Vagina (tissue), 2 donors: ENCODE measurements around the gene KRTAP19-4. TPM values are rescaled to one million over a fixed set of nuclear protein-coding genes. Genes with fewer than 3 reads are reported as not detected.

ENCODE experiments used
- DNase-seq, 2 donors: peaks; one replicate each; pipeline ENCODE4 v3.0.0-alpha.2; 2017; ENCODE audit errors: extremely low spot score in 2 of 2
- H3K27ac ChIP-seq: fragments of 200-600 bp; sonication (generic); one replicate; pipeline ENCODE4 v1.5.1; 2019
- H3K27me3 ChIP-seq: fragments of 200-600 bp; sonication (generic); one replicate; pipeline ENCODE4 v1.5.1; 2019
- H3K36me3 ChIP-seq, 2 donors: fragments of 200-600 bp; sonication (generic); one replicate each; pipeline ENCODE4 v1.5.1; 2017 to 2019
- H3K4me1 ChIP-seq: fragments of 200-600 bp; sonication (generic); one replicate; pipeline ENCODE4 v1.5.1; 2019
- H3K4me3 ChIP-seq, 2 donors: fragments of 200-600 bp; sonication (generic); 1 replicate in 1 of 2; 2 replicates in 1 of 2; pipeline ENCODE4 v1.5.1; 2016 to 2019
- H3K9me3 ChIP-seq: fragments of 200-600 bp; sonication (generic); one replicate; pipeline ENCODE4 v1.5.1; 2019
- CTCF ChIP-seq, 3 experiments: fragments of 450-650 bp in 2 of 3; fragments of 200-600 bp in 1 of 3; sonication (generic) in 1 of 3; IDR thresholded peaks; one replicate each; pipeline ENCODE4 v1.5.1; 2017 to 2019; ENCODE audit warnings: antibody characterized with exemption in 3 of 3, mild to moderate bottlenecking in 2 of 3, moderate library complexity in 2 of 3
- POLR2A ChIP-seq, 2 donors: fragments of 450-650 bp; IDR thresholded peaks; one replicate each; pipeline ENCODE4 v1.6.1; 2017; ENCODE audit warnings: antibody characterized with exemption in 2 of 2, mild to moderate bottlenecking in 2 of 2, moderate library complexity in 2 of 2
- POLR2AphosphoS5 ChIP-seq, 2 donors: sonication (generic); formaldehyde crosslinking; IDR thresholded peaks; one replicate each; pipeline ENCODE4 v1.9.0; 2017; ENCODE audit warnings: antibody characterized with exemption in 2 of 2, mild to moderate bottlenecking in 2 of 2, low read depth in 1 of 2; ENCODE audit not compliant: insufficient read depth in 1 of 2
- intact Hi-C: fragments of 100-400 bp; cut with DNase I; formaldehyde crosslinking; loops from one replicate; pipeline ENCODE4 v1.15.1; 2023
- total RNA-seq: library from RNA; depleted of rRNA; stranded (reverse); fragments of >200 nt; gene quantifications from one replicate; pipeline ENCODE4 v1.2.3, GENCODE V29; 2016

Gene KRTAP19-4
- total RNA-seq, 1 donor from 2014 or later: not detected

- Histone ChIP-seq H3K4me3 (no peak within 1 kb of the TSS), H3K27me3 (no peaks in the 10 kb centered on the region), H3K27ac (no peak within 1 kb of the TSS), H3K9me3 (no peaks in the 10 kb centered on the region), H3K4me1 (no peaks in the 10 kb centered on the region), H3K36me3 (no peaks in the 10 kb centered on the region)
- DNase-seq: no peak
- no peak for TF ChIP-seq POLR2AphosphoS5 (IDR thresholded peaks at IDR 0.05; ENCODE audit: insufficient read depth in 1 of 2, low read depth in 1 of 2)
- TF ChIP-seq CTCF (IDR thresholded peaks at IDR 0.05): no peak
- no peak for TF ChIP-seq POLR2A (IDR thresholded peaks at IDR 0.05)
- intact Hi-C loops: no loop called here
These were observed 16.8 kb downstream of the KRTAP19-4 start, which contains the start of gene KRTAP19-1 for GRCh38 chr21:30480145-30480544. Gene KRTAP19-1, minus strand, starts transcription at chr21:30480367. Its CDS starts 50 bp downstream, at chr21:30480317.

GRCh38 chr21:30479259-30479658, 17.7 kb downstream of the KRTAP19-4 start:
- Histone ChIP-seq H3K27me3 (no peaks in the 10 kb centered on the region), H3K9me3 (no peaks in the 10 kb centered on the region), H3K4me1 (no peaks in the 10 kb centered on the region), H3K36me3 (no peaks in the 10 kb centered on the region), H3K27ac (no peak overlapping the region), H3K4me3 (no peak overlapping the region)
- intact Hi-C loops: no loop called here
- TF ChIP-seq POLR2A (IDR thresholded peaks at IDR 0.05) (no peak), CTCF (IDR thresholded peaks at IDR 0.05) (no peak), POLR2AphosphoS5 (IDR thresholded peaks at IDR 0.05; ENCODE audit: insufficient read depth in 1 of 2, low read depth in 1 of 2) (no peak)
- no peak for DNase-seq

GRCh38 chr21:30478004-30478403, 19.0 kb downstream of the KRTAP19-4 start:
- TF ChIP-seq POLR2AphosphoS5 (IDR thresholded peaks at IDR 0.05; ENCODE audit: insufficient read depth in 1 of 2, low read depth in 1 of 2): peak in 1 of 2 donors; percentile 11
- TF ChIP-seq CTCF (IDR thresholded peaks at IDR 0.05): no peak
- Histone ChIP-seq H3K27ac (no peak overlapping the region), H3K4me1 (no peaks in the 10 kb centered on the region), H3K36me3 (no peaks in the 10 kb centered on the region), H3K27me3 (no peaks in the 10 kb centered on the region), H3K4me3 (no peak overlapping the region), H3K9me3 (no peaks in the 10 kb centered on the region)
- intact Hi-C loops: no loop called here
- no peak for DNase-seq

GRCh38 chr21:30468900-30469714, 27.9 kb downstream of the KRTAP19-4 start:
- no peak for DNase-seq
- Histone ChIP-seq H3K27ac (no peak overlapping the region), H3K9me3 (no peaks in the 10 kb centered on the region), H3K4me1 (no peaks in the 10 kb centered on the region), H3K4me3 (no peak overlapping the region), H3K36me3 (no peaks in the 10 kb centered on the region), H3K27me3 (no peaks in the 10 kb centered on the region)
- intact Hi-C loops: no loop called here
- TF ChIP-seq CTCF (IDR thresholded peaks at IDR 0.05): no peak
- TF ChIP-seq POLR2A (IDR thresholded peaks at IDR 0.05): no peak
- no peak for TF ChIP-seq POLR2AphosphoS5 (IDR thresholded peaks at IDR 0.05; ENCODE audit: insufficient read depth in 1 of 2, low read depth in 1 of 2)

- Histone ChIP-seq H3K4me1 (no peaks in the 10 kb centered on the region), H3K27me3 (no peaks in the 10 kb centered on the region), H3K4me3 (no peak overlapping the region), H3K27ac (no peak overlapping the region), H3K36me3 (no peaks in the 10 kb centered on the region), H3K9me3 (no peaks in the 10 kb centered on the region)
- intact Hi-C loops: no loop called here
- no peak for DNase-seq
- TF ChIP-seq POLR2A (IDR thresholded peaks at IDR 0.05) (no peak), POLR2AphosphoS5 (IDR thresholded peaks at IDR 0.05; ENCODE audit: insufficient read depth in 1 of 2, low read depth in 1 of 2) (no peak), CTCF (IDR thresholded peaks at IDR 0.05) (no peak)
These were observed 33.3 kb downstream of the KRTAP19-4 start for GRCh38 chr21:30463713-30464112.
